ENCODE results near the gene PHOX2B. TPM values are rescaled to one million over a fixed set of nuclear protein-coding genes. Genes with fewer than 3 reads are reported as not detected.

The PHOX2B gene
- polyA plus RNA-seq, 1 donor, result 16.7 TPM

GRCh38 chr4:41750121-41750625 is 1.6 kb upstream of the PHOX2B start:
- Histone ChIP-seq H3K4me3 (ENCODE audit: low read length) (no peak overlapping the region), H3K27ac (ENCODE audit: low read length) (no peak overlapping the region), H3K36me3 (ENCODE audit: control insufficient read depth, insufficient read depth, low read length) (no peaks in the 10 kb centered on the region), H3K27me3 (ENCODE audit: control insufficient read depth, insufficient read depth, low read length) (peaks cover 96% of the 10 kb centered on the region), H3K9me3 (ENCODE audit: control insufficient read depth, low read depth, low read length) (peaks cover 11% of the 10 kb centered on the region), H3K4me1 (ENCODE audit: control insufficient read depth, insufficient read depth, low read length) (no peaks in the 10 kb centered on the region)
- no CpG with 5 or more reads among the region's 20 CpGs for WGBS (ENCODE audit: insufficient coverage, low lambda C conversion rate)
- no peak for DNase-seq

GRCh38 chr4:41749631-41750039 is 1.1 kb upstream of the PHOX2B start:
- H3K4me1 ChIP-seq (ENCODE audit: control insufficient read depth, insufficient read depth, low read length), result no peaks in the 10 kb centered on the region
- H3K4me3 ChIP-seq (ENCODE audit: low read length), result no peak overlapping the region
- no peaks in the 10 kb centered on the region for H3K36me3 ChIP-seq (ENCODE audit: control insufficient read depth, insufficient read depth, low read length)
- H3K9me3 ChIP-seq (ENCODE audit: control insufficient read depth, low read depth, low read length), result peaks cover 12% of the 10 kb centered on the region
- peak overlapping the region; percentile 22 for H3K27ac ChIP-seq (ENCODE audit: low read length)
- no peak for DNase-seq
- H3K27me3 ChIP-seq (ENCODE audit: control insufficient read depth, insufficient read depth, low read length), result peaks cover 96% of the 10 kb centered on the region
- no CpG with 5 or more reads among the region's 12 CpGs for WGBS (ENCODE audit: insufficient coverage, low lambda C conversion rate)

- peaks cover 95% of the 10 kb centered on the region for H3K27me3 ChIP-seq (ENCODE audit: control insufficient read depth, insufficient read depth, low read length)
- WGBS (ENCODE audit: insufficient coverage, low lambda C conversion rate), result 3% methylated on average over 4 of the region's 21 CpGs
- peaks cover 12% of the 10 kb centered on the region for H3K9me3 ChIP-seq (ENCODE audit: control insufficient read depth, low read depth, low read length)
- peak overlapping the region; percentile 33 for H3K4me3 ChIP-seq (ENCODE audit: low read length)
- H3K4me1 ChIP-seq (ENCODE audit: control insufficient read depth, insufficient read depth, low read length), result no peaks in the 10 kb centered on the region
- DNase-seq, result no peak
- H3K27ac ChIP-seq (ENCODE audit: low read length), result peak overlapping the region; percentile 52
- H3K36me3 ChIP-seq (ENCODE audit: control insufficient read depth, insufficient read depth, low read length), result no peaks in the 10 kb centered on the region
Observed at GRCh38 chr4:41748074-41748570, 403 bp downstream of the PHOX2B start.

- H3K4me1 ChIP-seq (ENCODE audit: control insufficient read depth, insufficient read depth, low read length), result no peaks in the 10 kb centered on the region
- DNase-seq, result no peak
- H3K27me3 ChIP-seq (ENCODE audit: control insufficient read depth, insufficient read depth, low read length), result peaks cover 97% of the 10 kb centered on the region
- WGBS (ENCODE audit: insufficient coverage, low lambda C conversion rate), result 3% methylated on average over 5 of the region's 49 CpGs
- H3K4me3 ChIP-seq (ENCODE audit: low read length), result peak overlapping the region; percentile 25
- H3K36me3 ChIP-seq (ENCODE audit: control insufficient read depth, insufficient read depth, low read length), result no peaks in the 10 kb centered on the region
- H3K27ac ChIP-seq (ENCODE audit: low read length), result peak overlapping the region; percentile 52
- peaks cover 12% of the 10 kb centered on the region for H3K9me3 ChIP-seq (ENCODE audit: control insufficient read depth, low read depth, low read length)
Observed at GRCh38 chr4:41747230-41748055, 1.1 kb downstream of the PHOX2B start.

GRCh38 chr4:41746440-41747229 is 1.9 kb downstream of the PHOX2B start:
- Histone ChIP-seq H3K36me3 (ENCODE audit: control insufficient read depth, insufficient read depth, low read length) (no peaks in the 10 kb centered on the region), H3K27ac (ENCODE audit: low read length) (peak overlapping the region; percentile 31), H3K9me3 (ENCODE audit: control insufficient read depth, low read depth, low read length) (peaks cover 12% of the 10 kb centered on the region), H3K4me1 (ENCODE audit: control insufficient read depth, insufficient read depth, low read length) (no peaks in the 10 kb centered on the region), H3K4me3 (ENCODE audit: low read length) (peak overlapping the region; percentile 25), H3K27me3 (ENCODE audit: control insufficient read depth, insufficient read depth, low read length) (peaks cover 97% of the 10 kb centered on the region)
- no peak for DNase-seq
- 0% methylated on average over 4 of the region's 37 CpGs for WGBS (ENCODE audit: insufficient coverage, low lambda C conversion rate)

- H3K9me3 ChIP-seq (ENCODE audit: control insufficient read depth, low read depth, low read length), result peaks cover 12% of the 10 kb centered on the region
- no peak overlapping the region for H3K27ac ChIP-seq (ENCODE audit: low read length)
- no peaks in the 10 kb centered on the region for H3K4me1 ChIP-seq (ENCODE audit: control insufficient read depth, insufficient read depth, low read length)
- no peaks in the 10 kb centered on the region for H3K36me3 ChIP-seq (ENCODE audit: control insufficient read depth, insufficient read depth, low read length)
- DNase-seq, result no peak
- H3K4me3 ChIP-seq (ENCODE audit: low read length), result peak overlapping the region; percentile 25
- peaks cover 97% of the 10 kb centered on the region for H3K27me3 ChIP-seq (ENCODE audit: control insufficient read depth, insufficient read depth, low read length)
- no CpG with 5 or more reads among the region's 36 CpGs for WGBS (ENCODE audit: insufficient coverage, low lambda C conversion rate)
Observed at GRCh38 chr4:41746025-41746439, 2.5 kb downstream of the PHOX2B start.

GRCh38 chr4:41745292-41746024 is 3.1 kb downstream of the PHOX2B start:
- Histone ChIP-seq H3K9me3 (ENCODE audit: control insufficient read depth, low read depth, low read length) (peaks cover 12% of the 10 kb centered on the region), H3K4me3 (ENCODE audit: low read length) (peak overlapping the region; percentile 26), H3K36me3 (ENCODE audit: control insufficient read depth, insufficient read depth, low read length) (no peaks in the 10 kb centered on the region), H3K4me1 (ENCODE audit: control insufficient read depth, insufficient read depth, low read length) (no peaks in the 10 kb centered on the region), H3K27ac (ENCODE audit: low read length) (no peak overlapping the region), H3K27me3 (ENCODE audit: control insufficient read depth, insufficient read depth, low read length) (peaks cover 96% of the 10 kb centered on the region)
- no CpG with 5 or more reads among the region's 54 CpGs for WGBS (ENCODE audit: insufficient coverage, low lambda C conversion rate)
- no peak for DNase-seq

GRCh38 chr4:41744572-41745291 is 3.8 kb downstream of the PHOX2B start:
- Histone ChIP-seq H3K27ac (ENCODE audit: low read length) (no peak overlapping the region), H3K4me1 (ENCODE audit: control insufficient read depth, insufficient read depth, low read length) (no peaks in the 10 kb centered on the region), H3K9me3 (ENCODE audit: control insufficient read depth, low read depth, low read length) (peaks cover 12% of the 10 kb centered on the region), H3K27me3 (ENCODE audit: control insufficient read depth, insufficient read depth, low read length) (peaks cover 96% of the 10 kb centered on the region), H3K36me3 (ENCODE audit: control insufficient read depth, insufficient read depth, low read length) (no peaks in the 10 kb centered on the region), H3K4me3 (ENCODE audit: low read length) (peak overlapping the region; percentile 26)
- WGBS (ENCODE audit: insufficient coverage, low lambda C conversion rate), result 4% methylated on average over 5 of the region's 33 CpGs
- DNase-seq, result no peak

GRCh38 chr4:41741354-41741753 is 7.2 kb downstream of the PHOX2B start:
- H3K4me1 ChIP-seq (ENCODE audit: control insufficient read depth, insufficient read depth, low read length), result no peaks in the 10 kb centered on the region
- peaks cover 64% of the 10 kb centered on the region for H3K27me3 ChIP-seq (ENCODE audit: control insufficient read depth, insufficient read depth, low read length)
- DNase-seq, result no peak
- 100% methylated on average over 1 of the region's 2 CpGs for WGBS (ENCODE audit: insufficient coverage, low lambda C conversion rate)
- no peak overlapping the region for H3K4me3 ChIP-seq (ENCODE audit: low read length)
- H3K9me3 ChIP-seq (ENCODE audit: control insufficient read depth, low read depth, low read length), result peaks cover 10% of the 10 kb centered on the region
- H3K36me3 ChIP-seq (ENCODE audit: control insufficient read depth, insufficient read depth, low read length), result no peaks in the 10 kb centered on the region
- no peak overlapping the region for H3K27ac ChIP-seq (ENCODE audit: low read length)

All from large intestine (tissue), 3 donors.